HG03520 (cell line): ENCODE results near the gene SPAG9.

Source experiments
- ATAC-seq: cut with Tn5 transposase; IDR thresholded peaks from one replicate; pipeline ENCODE4 v1.9.1; 2021; ENCODE audit warnings: mild to moderate bottlenecking, moderate library complexity; ENCODE audit not compliant: unreplicated experiment

Gene SPAG9

GRCh38 chr17:50919321-50920040 lies 201.2 kb downstream of the SPAG9 start:
- no peak for ATAC-seq

- ATAC-seq: no peak
Observed at GRCh38 chr17:50918933-50919296, 201.8 kb downstream of the SPAG9 start.

GRCh38 chr17:50918071-50918932 lies 202.4 kb downstream of the SPAG9 start:
- no peak for ATAC-seq

- no peak for ATAC-seq
Observed at GRCh38 chr17:50917418-50917743, 203.3 kb downstream of the SPAG9 start.

- ATAC-seq: no peak
Observed at GRCh38 chr17:50916708-50917417, 203.8 kb downstream of the SPAG9 start.

- no peak for ATAC-seq
Observed at GRCh38 chr17:50916026-50916707, 204.5 kb downstream of the SPAG9 start.

- ATAC-seq: no peak
Observed at GRCh38 chr17:50914505-50915063, 206.1 kb downstream of the SPAG9 start.

- no peak for ATAC-seq
Observed at GRCh38 chr17:50913120-50913519, 207.5 kb downstream of the SPAG9 start.
